Thyroid gland (tissue), 4 donors: ENCODE data around the gene CAPN5. TPM values are rescaled to one million over a fixed set of nuclear protein-coding genes. Genes with fewer than 3 reads are reported as not detected.

ENCODE experiments used
- DNase-seq, 2 donors: peaks; one replicate each; pipeline ENCODE4 v3.0.0-alpha.2; 2019
- H3K27ac ChIP-seq, 3 donors: fragments of 200-600 bp; sonication (generic); 1 replicate in 2 of 3; 2 replicates in 1 of 3; pipeline ENCODE4 v1.5.1; 2016 to 2019; ENCODE audit warnings: mild to moderate bottlenecking in 1 of 3, moderate library complexity in 1 of 3
- H3K27me3 ChIP-seq: fragments of 200-600 bp; sonication (generic); one replicate; pipeline ENCODE4 v1.5.1; 2019
- H3K36me3 ChIP-seq, 2 donors: fragments of 200-600 bp; sonication (generic); one replicate each; pipeline ENCODE4 v1.5.1; 2016 to 2019
- H3K4me1 ChIP-seq, 2 donors: fragments of 200-600 bp; sonication (generic); one replicate each; pipeline ENCODE4 v1.5.1; 2017 to 2019
- H3K4me3 ChIP-seq, 3 donors: fragments of 200-600 bp; sonication (generic); replicated peaks in 1 of 3; 1 replicate in 2 of 3; 2 replicates in 1 of 3; pipeline ENCODE4 v1.5.1; 2016; ENCODE audit warnings: mild to moderate bottlenecking in 1 of 3
- H3K9me3 ChIP-seq: fragments of 200-600 bp; sonication (generic); one replicate; pipeline ENCODE4 v1.5.1; 2017
- POLR2A ChIP-seq, 2 donors: fragments of 450-650 bp; IDR thresholded peaks; one replicate each; pipeline ENCODE4 v1.6.1; 2017; ENCODE audit warnings: antibody characterized with exemption in 2 of 2, mild to moderate bottlenecking in 2 of 2, moderate library complexity in 1 of 2
- WGBS, 2 donors: methylation state at CpG; one replicate each; pipeline ENCODE4 v1.1.5; 2017; 5-methylcytosine and 5-hydroxymethylcytosine counted together
- intact Hi-C: fragments of 100-400 bp; cut with DNase I; formaldehyde crosslinking; loops from one replicate; pipeline ENCODE4 v1.15.1; 2023
- total RNA-seq, 4 donors: library from RNA; depleted of rRNA; stranded (reverse); fragments of >200 nt; gene quantifications; one replicate each; pipeline ENCODE4 v1.2.3, GENCODE V29; 2016
- TF ChIP-seq, protein P1 (sequence below), 6 experiments: fragments of 200-600 bp in 3 of 6; fragments of 450-650 bp in 3 of 6; sonication (generic) in 3 of 6; IDR thresholded peaks; one replicate each; pipeline ENCODE4 v1.5.1; 2016 to 2019; ENCODE audit warnings: antibody characterized with exemption in 6 of 6, mild to moderate bottlenecking in 2 of 6, inconsistent platforms in 1 of 6, moderate library complexity in 1 of 6

The CAPN5 gene
- total RNA-seq, 4 donors from 2014 or later: 3.0 to 5.6 (median 4.1) TPM

DNA sequence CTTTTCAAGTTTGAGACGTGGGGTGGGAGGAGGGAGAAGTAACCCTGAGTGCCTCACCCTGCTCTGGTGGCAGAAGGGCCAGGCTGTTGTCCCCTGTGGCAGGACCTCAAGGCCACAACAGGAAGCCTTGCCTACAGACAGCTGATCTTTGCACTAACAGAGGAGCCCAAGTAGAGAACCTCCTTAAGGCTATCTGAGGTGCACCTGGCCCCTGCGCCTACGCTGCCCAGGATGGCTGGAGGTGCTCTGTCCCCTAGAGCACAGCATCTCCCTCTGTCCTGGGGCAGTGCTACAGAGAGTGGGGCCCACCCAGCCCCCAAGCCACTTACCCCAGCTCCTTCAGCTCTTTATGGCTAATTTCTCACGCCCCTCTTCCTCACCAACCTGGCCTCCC is 88.3 kb downstream of the CAPN5 start:
- WGBS, 2 donors: 92 to 95% methylated on average over 3 to 4 of the region's 4 CpGs
- no peaks in the 10 kb centered on the region for H3K36me3 ChIP-seq
- H3K27me3 ChIP-seq: no peaks in the 10 kb centered on the region
- no peak for DNase-seq
- no peaks in the 10 kb centered on the region for H3K9me3 ChIP-seq
- no peak overlapping the region for H3K4me3 ChIP-seq
- no peak overlapping the region for H3K27ac ChIP-seq
- intact Hi-C loops: no loop called here
- no peak for TF ChIP-seq POLR2A (IDR thresholded peaks at IDR 0.05)
- TF ChIP-seq, protein P1, sequence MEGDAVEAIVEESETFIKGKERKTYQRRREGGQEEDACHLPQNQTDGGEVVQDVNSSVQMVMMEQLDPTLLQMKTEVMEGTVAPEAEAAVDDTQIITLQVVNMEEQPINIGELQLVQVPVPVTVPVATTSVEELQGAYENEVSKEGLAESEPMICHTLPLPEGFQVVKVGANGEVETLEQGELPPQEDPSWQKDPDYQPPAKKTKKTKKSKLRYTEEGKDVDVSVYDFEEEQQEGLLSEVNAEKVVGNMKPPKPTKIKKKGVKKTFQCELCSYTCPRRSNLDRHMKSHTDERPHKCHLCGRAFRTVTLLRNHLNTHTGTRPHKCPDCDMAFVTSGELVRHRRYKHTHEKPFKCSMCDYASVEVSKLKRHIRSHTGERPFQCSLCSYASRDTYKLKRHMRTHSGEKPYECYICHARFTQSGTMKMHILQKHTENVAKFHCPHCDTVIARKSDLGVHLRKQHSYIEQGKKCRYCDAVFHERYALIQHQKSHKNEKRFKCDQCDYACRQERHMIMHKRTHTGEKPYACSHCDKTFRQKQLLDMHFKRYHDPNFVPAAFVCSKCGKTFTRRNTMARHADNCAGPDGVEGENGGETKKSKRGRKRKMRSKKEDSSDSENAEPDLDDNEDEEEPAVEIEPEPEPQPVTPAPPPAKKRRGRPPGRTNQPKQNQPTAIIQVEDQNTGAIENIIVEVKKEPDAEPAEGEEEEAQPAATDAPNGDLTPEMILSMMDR (IDR thresholded peaks at IDR 0.05): no peak
- peaks cover 8 to 10% of the 10 kb centered on the region in 2 donors for H3K4me1 ChIP-seq

DNA sequence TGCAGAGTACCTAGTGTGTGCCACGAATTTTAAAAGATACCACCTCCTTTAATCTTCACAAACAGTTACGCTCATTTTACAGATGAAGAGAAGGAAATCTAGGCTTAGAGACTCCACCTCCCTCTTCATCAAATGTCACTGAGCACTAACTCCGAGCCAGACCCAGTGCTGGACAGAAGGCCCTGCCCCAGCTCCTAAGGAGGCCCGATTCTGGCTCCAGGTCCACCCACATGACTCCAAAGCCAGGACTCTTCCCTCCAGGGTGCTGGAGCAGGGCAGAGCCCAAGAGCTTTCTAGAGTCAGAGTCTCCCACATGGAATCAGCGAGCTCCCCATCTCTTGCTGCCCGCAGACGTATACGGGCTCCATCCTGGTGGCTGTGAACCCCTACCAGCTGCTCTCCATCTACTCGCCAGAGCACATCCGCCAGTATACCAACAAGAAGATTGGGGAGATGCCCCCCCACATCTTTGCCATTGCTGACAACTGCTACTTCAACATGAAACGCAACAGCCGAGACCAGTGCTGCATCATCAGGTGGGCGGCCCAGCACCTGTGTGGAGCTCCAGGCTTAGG is 88.9 kb downstream of the CAPN5 start:
- no peak overlapping the region for H3K27ac ChIP-seq
- H3K27me3 ChIP-seq: no peaks in the 10 kb centered on the region
- peaks cover 8 to 10% of the 10 kb centered on the region in 2 donors for H3K4me1 ChIP-seq
- DNase-seq: no peak
- no peaks in the 10 kb centered on the region for H3K9me3 ChIP-seq
- no peaks in the 10 kb centered on the region for H3K36me3 ChIP-seq
- intact Hi-C loops: no loop called here
- H3K4me3 ChIP-seq: no peak overlapping the region
- TF ChIP-seq, protein P1 (IDR thresholded peaks at IDR 0.05): no peak
- no peak for TF ChIP-seq POLR2A (IDR thresholded peaks at IDR 0.05)
- WGBS, 2 donors: 93 to 95% methylated on average over 8 to 13 of the region's 13 CpGs

DNA sequence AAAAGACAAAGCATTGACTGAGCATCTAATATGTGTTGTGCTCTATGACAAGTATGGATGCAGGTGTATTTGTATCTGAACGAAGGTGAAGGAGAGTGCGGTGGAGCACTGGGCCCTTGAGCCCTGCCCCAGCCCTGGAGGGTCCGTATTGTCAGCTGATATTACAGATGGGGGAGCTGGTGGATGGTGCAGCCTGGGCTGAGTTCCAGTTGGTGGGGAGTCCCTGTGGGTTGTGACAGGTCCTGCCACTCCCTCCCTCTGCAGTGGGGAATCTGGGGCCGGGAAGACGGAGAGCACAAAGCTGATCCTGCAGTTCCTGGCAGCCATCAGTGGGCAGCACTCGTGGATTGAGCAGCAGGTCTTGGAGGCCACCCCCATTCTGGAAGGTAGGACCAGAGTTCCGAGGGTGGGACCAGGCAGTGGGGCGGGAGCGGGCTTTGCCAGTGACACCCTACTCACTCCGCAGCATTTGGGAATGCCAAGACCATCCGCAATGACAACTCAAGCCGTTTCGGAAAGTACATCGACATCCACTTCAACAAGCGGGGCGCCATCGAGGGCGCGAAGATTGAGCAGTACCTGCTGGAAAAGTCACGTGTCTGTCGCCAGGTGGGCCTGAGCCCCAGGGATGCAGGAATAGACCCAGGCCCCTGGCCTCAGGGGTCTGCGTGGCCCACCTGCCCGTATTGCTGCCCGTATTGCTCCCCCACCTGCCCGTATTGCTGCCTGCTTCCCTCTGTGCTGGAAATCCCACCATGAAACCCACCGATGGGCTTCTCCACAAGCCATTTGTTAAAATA is 89.8 kb downstream of the CAPN5 start:
- Histone ChIP-seq H3K36me3 (no peaks in the 10 kb centered on the region), H3K4me1 (peaks cover 8 to 10% of the 10 kb centered on the region in 2 donors), H3K27me3 (no peaks in the 10 kb centered on the region), H3K9me3 (no peaks in the 10 kb centered on the region), H3K27ac (no peak overlapping the region), H3K4me3 (no peak overlapping the region)
- DNase-seq: no peak
- intact Hi-C loops: no loop called here
- no peak for TF ChIP-seq POLR2A (IDR thresholded peaks at IDR 0.05)
- WGBS, 2 donors: 94 to 96% methylated on average over 20 to 25 of the region's 26 CpGs

DNA sequence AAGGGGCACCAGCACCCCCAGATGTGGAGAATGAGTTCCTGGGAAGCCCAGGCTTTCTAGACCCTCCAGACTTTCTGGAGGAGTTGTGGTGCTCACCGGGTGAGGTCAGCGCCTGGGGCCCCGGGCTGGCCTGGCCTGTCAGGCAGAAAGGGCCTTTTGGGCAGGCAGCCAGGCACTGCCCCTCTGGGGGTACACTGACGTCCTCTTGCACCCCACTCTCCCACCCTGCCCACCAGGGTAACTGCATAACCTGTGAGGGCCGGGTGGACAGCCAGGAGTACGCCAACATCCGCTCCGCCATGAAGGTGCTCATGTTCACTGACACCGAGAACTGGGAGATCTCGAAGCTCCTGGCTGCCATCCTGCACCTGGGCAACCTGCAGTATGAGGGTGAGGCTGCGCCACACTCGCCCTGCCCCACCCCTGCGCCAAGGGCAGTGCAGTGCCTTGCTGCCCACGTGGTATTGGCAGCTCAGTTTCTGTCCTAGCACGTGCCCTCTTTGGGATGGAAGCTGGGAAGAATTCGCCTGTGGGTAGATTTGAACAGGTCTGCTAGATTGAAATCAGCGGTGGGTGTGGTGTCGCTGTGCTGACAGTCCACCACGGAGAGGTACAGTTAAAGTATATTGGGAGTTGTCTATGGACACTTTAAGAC is 91.4 kb downstream of the CAPN5 start:
- Histone ChIP-seq H3K4me3 (no peak overlapping the region), H3K9me3 (no peaks in the 10 kb centered on the region), H3K27ac (no peak overlapping the region), H3K36me3 (no peaks in the 10 kb centered on the region), H3K4me1 (peaks cover 8 to 10% of the 10 kb centered on the region in 2 donors), H3K27me3 (no peaks in the 10 kb centered on the region)
- intact Hi-C loops: no loop called here
- TF ChIP-seq, protein P1 (IDR thresholded peaks at IDR 0.05): no peak
- no peak for TF ChIP-seq POLR2A (IDR thresholded peaks at IDR 0.05)
- no peak for DNase-seq
- 90 to 97% methylated on average over 12 to 15 of the region's 19 CpGs for WGBS, 2 donors

DNA sequence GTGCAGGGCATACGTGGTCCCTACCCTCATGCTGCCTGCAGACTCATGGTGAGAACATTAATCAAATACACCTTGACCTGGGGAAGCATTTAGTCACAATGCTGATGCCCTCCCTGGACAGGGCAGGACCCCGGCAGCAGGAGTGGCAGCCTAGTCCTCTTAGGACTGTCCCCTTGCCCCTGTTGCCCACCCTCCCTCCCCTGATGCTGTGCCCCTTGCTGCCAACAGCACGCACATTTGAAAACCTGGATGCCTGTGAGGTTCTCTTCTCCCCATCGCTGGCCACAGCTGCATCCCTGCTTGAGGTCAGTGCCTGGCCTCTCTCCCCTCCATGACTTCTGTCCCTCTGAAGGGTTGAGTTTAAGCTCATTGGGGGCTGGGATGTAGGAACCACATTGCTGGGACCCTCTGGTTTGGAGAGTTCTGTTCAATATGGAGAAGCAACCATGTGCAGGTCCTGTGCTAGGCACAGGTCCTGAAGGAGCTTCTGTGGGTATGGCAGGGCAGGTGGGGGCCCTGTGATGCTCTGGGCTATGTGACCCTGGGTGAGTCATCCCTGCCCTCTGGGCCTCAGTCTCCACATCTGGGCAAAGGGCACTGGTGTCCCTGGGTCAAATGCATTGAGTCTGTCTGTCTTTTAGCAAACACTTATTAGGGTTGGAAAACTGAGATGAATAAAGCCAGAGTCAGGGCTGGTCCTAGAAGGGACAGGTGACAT is 92.6 kb downstream of the CAPN5 start:
- peaks cover 3 to 4% of the 10 kb centered on the region in 2 donors for H3K4me1 ChIP-seq
- 86 to 87% methylated on average over 3 to 4 of the region's 4 CpGs for WGBS, 2 donors
- no peaks in the 10 kb centered on the region for H3K27me3 ChIP-seq
- H3K9me3 ChIP-seq: no peaks in the 10 kb centered on the region
- no peak overlapping the region for H3K4me3 ChIP-seq
- TF ChIP-seq, protein P1 (IDR thresholded peaks at IDR 0.05): no peak
- TF ChIP-seq POLR2A (IDR thresholded peaks at IDR 0.05): no peak
- intact Hi-C loops: no loop called here
- H3K36me3 ChIP-seq: no peaks in the 10 kb centered on the region
- DNase-seq: no peak
- H3K27ac ChIP-seq: no peak overlapping the region
